ENCODE data around the gene RAB6B. TPM values are rescaled to one million over a fixed set of nuclear protein-coding genes. Genes with fewer than 3 reads are reported as not detected.

Gene RAB6B
- total RNA-seq, 3 donors from 2014 or later, result 1.8 to 3.9 (median 3.4) TPM

- Histone ChIP-seq H3K4me1 (no peaks in the 10 kb centered on the region), H3K27me3 (no peaks in the 10 kb centered on the region), H3K9me3 (no peaks in the 10 kb centered on the region), H3K36me3 (no peaks in the 10 kb centered on the region), H3K4me3 (no peak overlapping the region), H3K27ac (no peak overlapping the region)
- intact Hi-C loops (cut with DNase I; ENCODE audit: low total_unique reads), result no loop called here
- no peak for DNase-seq (ENCODE audit: low spot score in 2 of 2)
- TF ChIP-seq POLR2AphosphoS5 (IDR thresholded peaks at IDR 0.05) (no peak), POLR2A (IDR thresholded peaks at IDR 0.05) (no peak), CTCF (IDR thresholded peaks at IDR 0.05) (no peak)
These were observed 7.6 kb downstream of the RAB6B start for GRCh38 chr3:133887803-133888703.

GRCh38 chr3:133887074-133887802, 8.4 kb downstream of the RAB6B start:
- intact Hi-C loops (cut with DNase I; ENCODE audit: low total_unique reads), result no loop called here
- Histone ChIP-seq H3K27ac (no peak overlapping the region), H3K9me3 (no peaks in the 10 kb centered on the region), H3K27me3 (no peaks in the 10 kb centered on the region), H3K4me1 (no peaks in the 10 kb centered on the region), H3K4me3 (no peak overlapping the region), H3K36me3 (no peaks in the 10 kb centered on the region)
- TF ChIP-seq CTCF (IDR thresholded peaks at IDR 0.05), result no peak
- TF ChIP-seq POLR2AphosphoS5 (IDR thresholded peaks at IDR 0.05), result no peak
- no peak for TF ChIP-seq POLR2A (IDR thresholded peaks at IDR 0.05)
- DNase-seq (ENCODE audit: low spot score in 2 of 2), result no peak

GRCh38 chr3:133886031-133886722, 9.5 kb downstream of the RAB6B start:
- no peak for DNase-seq (ENCODE audit: low spot score in 2 of 2)
- Histone ChIP-seq H3K27ac (no peak overlapping the region), H3K27me3 (no peaks in the 10 kb centered on the region), H3K9me3 (no peaks in the 10 kb centered on the region), H3K4me3 (no peak overlapping the region), H3K36me3 (no peaks in the 10 kb centered on the region), H3K4me1 (no peaks in the 10 kb centered on the region)
- intact Hi-C loops (cut with DNase I; ENCODE audit: low total_unique reads), result no loop called here
- TF ChIP-seq POLR2A (IDR thresholded peaks at IDR 0.05) (no peak), CTCF (IDR thresholded peaks at IDR 0.05) (no peak), POLR2AphosphoS5 (IDR thresholded peaks at IDR 0.05) (no peak)

GRCh38 chr3:133884887-133885711, 10.6 kb downstream of the RAB6B start:
- no peaks in the 10 kb centered on the region for H3K36me3 ChIP-seq
- intact Hi-C loops (cut with DNase I; ENCODE audit: low total_unique reads), result no loop called here
- H3K9me3 ChIP-seq, result no peaks in the 10 kb centered on the region
- no peak overlapping the region for H3K4me3 ChIP-seq
- TF ChIP-seq POLR2A (IDR thresholded peaks at IDR 0.05) (no peak), CTCF (IDR thresholded peaks at IDR 0.05) (no peak), POLR2AphosphoS5 (IDR thresholded peaks at IDR 0.05) (no peak)
- DNase-seq (ENCODE audit: low spot score in 2 of 2), result no peak
- no peak overlapping the region for H3K27ac ChIP-seq
- no peaks in the 10 kb centered on the region for H3K27me3 ChIP-seq
- no peaks in the 10 kb centered on the region for H3K4me1 ChIP-seq

Measured in breast epithelium (tissue), 4 donors.